ENCODE data around the gene TMEM198. TPM values are rescaled to one million over a fixed set of nuclear protein-coding genes. Genes with fewer than 3 reads are reported as not detected.

The TMEM198 gene
- total RNA-seq, 1 donor from 2014 or later, result 1.6 TPM

DNA sequence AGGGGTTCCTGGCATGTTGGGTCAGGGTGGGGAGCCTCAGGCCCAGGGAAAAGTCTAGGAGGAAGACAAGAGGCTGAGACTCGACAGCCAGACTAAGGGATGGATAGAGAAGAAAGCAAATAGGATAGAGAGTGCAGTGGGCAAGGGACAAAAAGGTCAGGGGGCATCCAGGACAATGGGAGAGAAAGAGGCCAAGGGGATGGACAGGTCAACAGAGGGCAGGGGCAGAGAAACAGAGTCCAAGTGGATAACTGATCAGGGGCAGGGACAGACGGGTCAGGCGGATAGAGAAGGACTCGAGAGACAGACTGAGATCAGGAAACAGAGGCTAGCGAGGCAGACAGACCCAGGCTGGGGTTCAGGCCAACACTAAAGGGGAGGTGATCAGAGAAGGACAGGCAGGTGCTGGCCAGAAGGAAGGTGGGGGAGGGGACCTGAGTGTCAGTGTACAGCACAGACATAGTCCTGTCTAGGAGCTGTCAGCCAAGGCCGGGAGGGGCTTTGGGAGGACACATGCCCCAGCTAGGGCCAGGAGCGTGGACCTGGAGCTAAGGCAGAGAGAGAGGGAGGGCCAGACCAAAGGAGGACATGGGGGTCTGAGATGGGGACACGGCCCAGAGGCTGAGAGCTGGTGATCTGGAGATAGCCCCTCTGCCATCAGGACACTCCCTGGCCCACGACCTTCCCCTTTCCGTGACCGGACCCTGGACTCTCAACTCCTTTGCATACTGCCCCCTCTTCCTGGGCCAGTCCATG lies 17.3 kb upstream of the TMEM198 start:
- DNase-seq (ENCODE audit: low read depth), result no peak
- TF ChIP-seq, protein P1, sequence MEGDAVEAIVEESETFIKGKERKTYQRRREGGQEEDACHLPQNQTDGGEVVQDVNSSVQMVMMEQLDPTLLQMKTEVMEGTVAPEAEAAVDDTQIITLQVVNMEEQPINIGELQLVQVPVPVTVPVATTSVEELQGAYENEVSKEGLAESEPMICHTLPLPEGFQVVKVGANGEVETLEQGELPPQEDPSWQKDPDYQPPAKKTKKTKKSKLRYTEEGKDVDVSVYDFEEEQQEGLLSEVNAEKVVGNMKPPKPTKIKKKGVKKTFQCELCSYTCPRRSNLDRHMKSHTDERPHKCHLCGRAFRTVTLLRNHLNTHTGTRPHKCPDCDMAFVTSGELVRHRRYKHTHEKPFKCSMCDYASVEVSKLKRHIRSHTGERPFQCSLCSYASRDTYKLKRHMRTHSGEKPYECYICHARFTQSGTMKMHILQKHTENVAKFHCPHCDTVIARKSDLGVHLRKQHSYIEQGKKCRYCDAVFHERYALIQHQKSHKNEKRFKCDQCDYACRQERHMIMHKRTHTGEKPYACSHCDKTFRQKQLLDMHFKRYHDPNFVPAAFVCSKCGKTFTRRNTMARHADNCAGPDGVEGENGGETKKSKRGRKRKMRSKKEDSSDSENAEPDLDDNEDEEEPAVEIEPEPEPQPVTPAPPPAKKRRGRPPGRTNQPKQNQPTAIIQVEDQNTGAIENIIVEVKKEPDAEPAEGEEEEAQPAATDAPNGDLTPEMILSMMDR (conservative IDR thresholded peaks at IDR 0.05; ENCODE audit: low read depth, low read length), result no peak
- H3K4me3 ChIP-seq (ENCODE audit: low read depth, low read length), result no peak overlapping the region

DNA sequence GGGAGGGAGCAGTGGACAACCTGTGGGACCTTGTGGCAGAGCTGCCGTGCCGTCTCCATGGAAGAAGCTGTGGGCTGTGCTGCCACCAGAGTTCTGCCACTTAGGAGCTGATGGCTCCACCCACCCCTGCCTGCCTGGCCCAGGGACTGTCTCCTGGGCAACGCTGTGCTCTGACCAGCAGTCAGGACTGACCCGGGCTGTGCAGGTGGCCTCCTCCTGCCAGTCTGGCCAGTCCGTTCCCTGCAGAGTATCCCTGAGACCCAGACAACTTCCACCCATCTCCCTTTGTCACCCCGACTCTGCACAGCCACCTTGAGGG lies 16.8 kb upstream of the TMEM198 start:
- DNase-seq (ENCODE audit: low read depth), result no peak
- TF ChIP-seq, protein P1 (conservative IDR thresholded peaks at IDR 0.05; ENCODE audit: low read depth, low read length), result no peak
- H3K4me3 ChIP-seq (ENCODE audit: low read depth, low read length), result no peak overlapping the region

DNA sequence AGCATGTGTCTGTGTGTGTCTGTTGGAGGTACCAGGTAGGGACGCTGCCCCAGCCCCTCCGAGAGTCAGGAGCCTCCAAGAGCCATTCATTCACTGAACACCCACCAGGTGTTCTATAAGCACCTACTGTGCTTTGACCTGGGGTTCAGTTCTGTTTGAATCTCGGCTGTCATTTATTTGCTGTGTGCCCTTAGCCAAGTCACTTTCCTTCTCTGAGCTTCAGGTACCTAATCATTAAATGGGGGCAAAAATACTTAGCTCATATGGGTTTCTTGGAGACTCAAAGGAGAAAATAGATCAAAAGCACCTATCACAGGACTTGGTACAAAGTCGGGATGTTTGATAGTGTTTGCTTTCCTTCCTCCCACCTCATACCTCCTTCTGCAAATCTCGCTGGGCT lies 16.4 kb upstream of the TMEM198 start:
- no peak for DNase-seq (ENCODE audit: low read depth)
- no peak overlapping the region for H3K4me3 ChIP-seq (ENCODE audit: low read depth, low read length)
- TF ChIP-seq, protein P1 (conservative IDR thresholded peaks at IDR 0.05; ENCODE audit: low read depth, low read length), result no peak

DNA sequence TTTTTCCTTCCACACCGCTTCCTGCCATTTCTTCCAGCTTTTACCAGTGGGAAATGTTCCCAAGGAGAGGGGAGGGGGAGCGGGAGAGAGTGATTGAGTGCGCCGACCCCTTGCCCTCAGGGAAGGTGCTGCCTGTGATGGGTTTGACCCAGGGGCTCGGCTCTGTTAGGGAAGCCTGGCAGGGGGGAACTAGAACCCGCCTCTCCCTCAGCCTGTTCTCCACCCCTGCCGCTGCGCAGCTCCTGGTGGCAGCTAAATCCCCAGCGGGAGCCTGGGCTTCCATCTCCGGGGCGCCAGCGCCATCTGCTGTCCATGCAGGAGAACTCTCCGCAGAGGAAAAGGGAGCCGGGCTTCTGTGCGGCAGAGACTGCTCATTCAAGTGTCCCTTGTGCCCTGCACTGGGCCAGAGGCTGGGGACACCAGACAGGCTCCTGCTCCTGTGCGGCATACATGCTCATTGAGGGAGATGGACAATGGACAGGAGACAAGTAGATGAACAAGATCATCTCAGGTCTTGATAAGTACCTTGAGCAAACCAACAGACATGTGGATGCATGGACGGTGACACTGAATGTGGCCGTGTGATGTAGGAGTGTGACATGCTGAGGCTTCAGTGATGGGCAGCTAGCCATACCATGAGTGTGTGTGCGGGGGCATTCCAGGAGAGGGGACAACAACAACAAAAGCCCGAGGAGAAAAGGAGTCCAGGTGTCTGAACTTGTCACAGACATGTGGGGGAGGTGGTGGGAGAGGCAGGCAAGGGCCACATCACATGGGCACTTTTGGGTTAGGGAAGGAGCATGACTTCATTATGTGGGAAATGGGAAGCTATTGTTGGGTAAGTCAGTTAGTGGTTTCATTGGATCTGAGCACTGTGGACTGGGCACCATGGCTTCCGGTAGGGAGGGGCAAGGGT lies 13.5 kb upstream of the TMEM198 start:
- peak overlapping the region; percentile 16 for H3K4me3 ChIP-seq (ENCODE audit: low read depth, low read length)
- DNase-seq (ENCODE audit: low read depth), result no peak
- TF ChIP-seq, protein P1 (conservative IDR thresholded peaks at IDR 0.05; ENCODE audit: low read depth, low read length), result peak; percentile 98

DNA sequence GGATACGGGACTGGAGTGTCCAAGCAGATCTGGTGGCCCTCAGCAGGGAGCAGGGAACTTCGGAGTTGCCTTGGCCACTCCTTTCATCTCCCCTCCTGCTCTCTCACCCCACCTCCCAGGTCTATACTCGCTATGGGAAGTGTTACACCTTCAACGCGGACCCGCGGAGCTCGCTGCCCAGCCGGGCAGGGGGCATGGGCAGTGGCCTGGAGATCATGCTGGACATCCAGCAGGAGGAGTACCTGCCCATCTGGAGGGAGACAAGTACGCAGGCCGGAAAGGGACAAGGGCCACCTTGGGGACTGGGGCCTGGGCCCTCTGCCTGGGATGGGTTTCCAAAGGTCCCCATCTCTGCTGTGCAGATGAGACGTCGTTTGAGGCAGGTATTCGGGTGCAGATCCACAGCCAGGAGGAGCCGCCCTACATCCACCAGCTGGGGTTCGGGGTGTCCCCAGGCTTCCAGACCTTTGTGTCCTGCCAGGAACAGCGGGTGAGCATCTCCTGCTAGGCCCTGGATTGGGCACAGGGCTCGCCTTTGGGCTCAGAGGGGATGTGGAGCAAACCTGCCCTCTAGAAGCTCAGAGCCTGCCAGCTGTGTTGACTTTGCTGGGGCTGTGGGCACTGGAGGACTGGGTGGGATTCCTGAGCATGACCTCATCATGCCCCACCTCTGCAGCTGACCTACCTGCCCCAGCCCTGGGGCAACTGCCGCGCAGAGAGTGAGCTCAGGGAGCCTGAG lies 12.0 kb upstream of the TMEM198 start:
- TF ChIP-seq, protein P1 (conservative IDR thresholded peaks at IDR 0.05; ENCODE audit: low read depth, low read length), result no peak
- DNase-seq (ENCODE audit: low read depth), result no peak
- no peak overlapping the region for H3K4me3 ChIP-seq (ENCODE audit: low read depth, low read length)

DNA sequence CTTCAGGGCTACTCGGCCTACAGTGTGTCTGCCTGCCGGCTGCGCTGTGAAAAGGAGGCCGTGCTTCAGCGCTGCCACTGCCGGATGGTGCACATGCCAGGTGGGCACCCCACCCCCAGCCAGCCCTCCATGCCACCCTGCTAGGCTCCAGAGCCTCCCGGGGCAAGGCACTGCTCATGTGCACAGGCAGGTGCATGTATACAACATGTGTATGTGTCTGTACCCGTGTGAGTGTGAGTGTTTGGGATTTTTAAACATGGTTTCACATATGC lies 11.5 kb upstream of the TMEM198 start:
- H3K4me3 ChIP-seq (ENCODE audit: low read depth, low read length), result no peak overlapping the region
- DNase-seq (ENCODE audit: low read depth), result no peak
- TF ChIP-seq, protein P1 (conservative IDR thresholded peaks at IDR 0.05; ENCODE audit: low read depth, low read length), result no peak
